Progenitor cell of endocrine pancreas (in vitro differentiated cells): ENCODE measurements around the gene ANKRD33B. TPM values are rescaled to one million over a fixed set of nuclear protein-coding genes. Genes with fewer than 3 reads are reported as not detected.
A peak's percentile ranks its signal among the peaks of the same experiment; 100 is the strongest.

Experiments
- DNase-seq: peaks from one replicate; pipeline ENCODE4 v3.0.0; 2021; ENCODE audit warnings: low spot score; ENCODE audit not compliant: unreplicated experiment
- H3K27ac Mint-ChIP-seq: 2 replicates; pipeline ENCODE4 v1.8.0; 2021; ENCODE audit warnings: mild to moderate bottlenecking, moderate library complexity, mixed read lengths
- H3K27me3 Mint-ChIP-seq: 2 replicates; pipeline ENCODE4 v1.8.0; 2021; ENCODE audit warnings: mixed read lengths
- H3K36me3 Mint-ChIP-seq: 2 replicates; pipeline ENCODE4 v1.8.0; 2022; ENCODE audit warnings: mixed read lengths; ENCODE audit not compliant: insufficient read depth
- H3K4me1 Mint-ChIP-seq: 2 replicates; pipeline ENCODE4 v1.8.0; 2021; ENCODE audit warnings: low read depth, mixed read lengths
- H3K4me3 Mint-ChIP-seq: 2 replicates; pipeline ENCODE4 v1.8.0; 2021; ENCODE audit warnings: low read depth, mild to moderate bottlenecking, moderate library complexity, mixed read lengths
- H3K9me3 Mint-ChIP-seq: 2 replicates; pipeline ENCODE4 v1.8.0; 2021; ENCODE audit warnings: low read depth, mixed read lengths
- total RNA-seq: library from RNA; stranded (reverse); gene quantifications from 2 replicates; pipeline ENCODE4 v1.2.1, GENCODE V29; 2021
- TF ChIP-seq, protein P1 (sequence below): fragments of 200-600 bp; sonication (generic); IDR thresholded peaks from one replicate; pipeline ENCODE4 v1.5.0; 2021; ENCODE audit warnings: antibody characterized with exemption, mild to moderate bottlenecking; ENCODE audit not compliant: unreplicated experiment

ANKRD33B gene
- total RNA-seq, 1 donor from 2014 or later, result 2.1 TPM

DNA sequence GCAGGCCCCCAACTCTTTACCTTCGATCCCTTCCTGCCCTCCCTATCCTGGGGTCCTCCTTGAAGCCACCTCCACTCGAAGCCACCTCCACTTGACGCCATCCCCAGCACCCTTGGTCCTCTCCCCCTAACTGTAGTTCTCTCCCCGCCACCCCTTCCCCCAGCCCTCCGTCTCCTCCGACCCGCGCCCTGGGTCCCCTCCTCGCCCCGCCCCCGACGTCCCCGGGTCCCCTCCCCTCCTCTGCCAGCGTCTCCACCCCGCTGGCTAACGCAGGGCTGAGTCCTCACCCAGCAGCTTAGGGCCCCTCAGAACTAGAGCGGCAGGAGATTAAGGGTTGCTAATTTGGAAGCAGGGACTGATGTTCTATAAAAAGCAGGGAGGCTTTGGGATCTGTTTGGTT is 30.6 kb upstream of the ANKRD33B start:
- no peak overlapping the region for H3K27ac Mint-ChIP-seq
- H3K4me3 Mint-ChIP-seq, result no peak overlapping the region
- TF ChIP-seq, protein P1, sequence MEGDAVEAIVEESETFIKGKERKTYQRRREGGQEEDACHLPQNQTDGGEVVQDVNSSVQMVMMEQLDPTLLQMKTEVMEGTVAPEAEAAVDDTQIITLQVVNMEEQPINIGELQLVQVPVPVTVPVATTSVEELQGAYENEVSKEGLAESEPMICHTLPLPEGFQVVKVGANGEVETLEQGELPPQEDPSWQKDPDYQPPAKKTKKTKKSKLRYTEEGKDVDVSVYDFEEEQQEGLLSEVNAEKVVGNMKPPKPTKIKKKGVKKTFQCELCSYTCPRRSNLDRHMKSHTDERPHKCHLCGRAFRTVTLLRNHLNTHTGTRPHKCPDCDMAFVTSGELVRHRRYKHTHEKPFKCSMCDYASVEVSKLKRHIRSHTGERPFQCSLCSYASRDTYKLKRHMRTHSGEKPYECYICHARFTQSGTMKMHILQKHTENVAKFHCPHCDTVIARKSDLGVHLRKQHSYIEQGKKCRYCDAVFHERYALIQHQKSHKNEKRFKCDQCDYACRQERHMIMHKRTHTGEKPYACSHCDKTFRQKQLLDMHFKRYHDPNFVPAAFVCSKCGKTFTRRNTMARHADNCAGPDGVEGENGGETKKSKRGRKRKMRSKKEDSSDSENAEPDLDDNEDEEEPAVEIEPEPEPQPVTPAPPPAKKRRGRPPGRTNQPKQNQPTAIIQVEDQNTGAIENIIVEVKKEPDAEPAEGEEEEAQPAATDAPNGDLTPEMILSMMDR, result no peak
- H3K9me3 Mint-ChIP-seq, result peaks cover 4% of the 10 kb centered on the region
- no peaks in the 10 kb centered on the region for H3K36me3 Mint-ChIP-seq
- H3K27me3 Mint-ChIP-seq, result peaks cover 30% of the 10 kb centered on the region
- DNase-seq, result no peak
- H3K4me1 Mint-ChIP-seq, result peaks cover 7% of the 10 kb centered on the region

DNA sequence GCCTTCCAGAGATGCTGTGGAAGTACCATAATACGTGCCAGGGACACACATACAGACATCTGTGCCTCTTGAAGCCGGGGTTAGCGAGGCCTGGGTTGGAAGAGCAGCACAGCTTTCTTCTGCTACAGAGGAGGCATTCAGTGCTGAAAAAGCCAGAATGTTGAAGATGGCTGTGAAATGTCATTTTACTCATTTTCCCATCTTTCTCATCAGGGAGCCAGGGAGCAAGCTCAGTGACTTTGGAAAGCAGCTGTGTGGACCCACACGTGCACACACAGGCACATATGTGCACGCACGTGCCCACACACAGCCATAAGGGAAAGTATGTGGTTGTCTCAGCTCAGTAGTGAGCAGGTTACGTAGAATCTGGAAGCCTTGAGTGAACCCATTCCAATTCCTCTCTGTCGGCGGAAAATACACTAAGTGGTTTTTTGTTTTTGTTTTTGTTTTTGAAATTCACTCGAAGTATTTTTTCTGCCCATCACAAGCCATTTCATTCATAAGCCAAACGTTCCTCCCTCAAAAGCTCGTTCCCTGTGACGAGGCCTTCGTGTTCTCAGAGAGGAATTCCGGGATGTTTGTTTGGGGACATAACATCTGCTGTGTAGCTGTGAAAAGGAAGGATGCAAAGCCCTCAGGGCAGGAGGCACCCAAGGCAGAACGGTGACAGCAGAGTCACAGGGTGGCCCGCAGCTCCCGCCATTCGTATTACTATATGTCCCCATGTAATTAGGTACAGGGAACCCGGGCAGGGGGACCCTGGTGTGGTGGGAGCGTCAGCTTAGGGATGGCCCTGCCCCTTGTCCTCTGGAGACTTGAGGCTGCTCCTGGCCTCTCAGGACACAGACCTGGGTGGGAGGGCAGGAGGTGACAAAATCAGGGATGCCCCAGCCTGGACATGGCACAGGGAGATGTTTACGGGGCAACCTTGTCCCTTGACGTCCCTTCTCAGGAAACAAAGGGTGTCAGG is 29.0 kb upstream of the ANKRD33B start:
- H3K4me3 Mint-ChIP-seq, result no peak overlapping the region
- DNase-seq, result no peak
- TF ChIP-seq, protein P1, result no peak
- no peak overlapping the region for H3K27ac Mint-ChIP-seq
- H3K4me1 Mint-ChIP-seq, result peaks cover 11% of the 10 kb centered on the region
- H3K27me3 Mint-ChIP-seq, result peaks cover 44% of the 10 kb centered on the region
- peaks cover 4% of the 10 kb centered on the region for H3K9me3 Mint-ChIP-seq
- no peaks in the 10 kb centered on the region for H3K36me3 Mint-ChIP-seq

DNA sequence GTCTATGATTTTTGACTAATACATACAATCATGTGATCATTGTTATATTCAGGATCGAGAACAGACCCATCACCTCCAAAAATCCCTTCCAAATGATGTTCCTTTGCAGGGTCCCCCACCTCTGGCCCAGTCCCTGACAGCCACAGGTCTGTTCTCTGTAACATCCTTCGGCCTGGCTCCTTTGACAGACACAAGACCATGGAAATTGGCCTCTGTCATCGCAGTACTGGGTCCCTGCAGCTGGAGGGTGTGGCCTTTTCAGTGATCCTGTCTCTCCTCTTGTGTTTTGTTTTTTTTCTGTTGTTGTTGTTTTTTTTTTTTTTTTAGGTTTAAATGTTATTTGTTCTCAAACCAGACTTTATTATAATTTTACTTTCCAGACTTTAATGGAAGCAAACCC is 27.4 kb upstream of the ANKRD33B start:
- Mint-ChIP-seq H3K27me3 (peaks cover 40% of the 10 kb centered on the region), H3K4me1 (peaks cover 11% of the 10 kb centered on the region), H3K9me3 (no peaks in the 10 kb centered on the region), H3K4me3 (no peak overlapping the region), H3K27ac (no peak overlapping the region), H3K36me3 (no peaks in the 10 kb centered on the region)
- TF ChIP-seq, protein P1, result no peak
- DNase-seq, result no peak

DNA sequence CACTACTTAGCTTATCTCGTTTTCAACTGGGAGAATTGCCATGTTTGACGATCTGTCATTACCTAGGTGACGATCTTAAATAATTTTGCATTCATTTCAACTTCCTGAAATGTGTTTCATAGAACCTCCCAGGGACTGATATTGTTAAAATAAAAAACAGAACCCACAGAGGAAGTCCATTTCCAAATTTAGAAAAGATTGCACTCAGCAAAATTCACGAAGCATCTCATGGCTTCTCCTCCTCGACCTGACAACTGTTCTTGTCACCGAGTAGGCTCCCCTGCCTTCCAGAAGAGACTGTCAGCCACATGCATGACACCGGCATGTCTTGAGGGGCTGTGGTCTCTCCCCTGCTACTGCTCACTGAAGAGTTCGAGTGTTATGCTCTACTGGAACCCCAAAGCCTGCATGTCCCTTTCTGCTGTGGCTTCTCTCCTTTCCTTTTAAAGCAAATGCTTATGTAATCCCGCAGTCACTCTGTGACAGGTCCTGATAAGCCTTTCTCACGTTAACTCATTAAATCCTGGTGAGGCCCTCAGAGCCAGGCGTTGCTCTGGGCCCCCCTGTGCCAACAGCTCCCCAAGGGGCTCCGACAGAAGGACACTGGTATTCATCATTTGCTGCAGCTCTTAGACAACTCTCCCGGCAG is 26.8 kb upstream of the ANKRD33B start:
- Mint-ChIP-seq H3K36me3 (no peaks in the 10 kb centered on the region), H3K4me1 (peaks cover 11% of the 10 kb centered on the region), H3K4me3 (no peak overlapping the region), H3K9me3 (no peaks in the 10 kb centered on the region), H3K27me3 (peaks cover 40% of the 10 kb centered on the region), H3K27ac (no peak overlapping the region)
- no peak for DNase-seq
- TF ChIP-seq, protein P1, result no peak

DNA sequence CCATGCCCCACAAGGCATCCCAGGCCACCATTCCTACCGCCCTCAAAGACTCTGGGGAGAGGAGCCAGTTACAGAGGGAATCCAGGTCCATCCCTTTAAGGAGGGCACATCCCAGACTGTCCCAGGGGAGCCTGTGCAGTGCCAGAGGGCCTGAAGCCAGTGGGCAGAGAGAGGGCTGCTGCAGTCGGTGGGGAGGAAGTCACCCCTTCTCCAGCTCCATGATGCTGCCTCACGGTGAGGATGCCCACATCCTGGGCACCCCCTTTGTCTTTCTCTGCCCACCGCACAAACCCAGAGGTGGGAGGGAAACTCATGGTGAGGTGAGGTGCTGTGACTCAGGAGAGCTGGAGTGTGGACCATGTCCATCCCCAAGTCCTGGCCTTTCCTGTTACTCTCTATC is 26.2 kb upstream of the ANKRD33B start:
- Mint-ChIP-seq H3K9me3 (no peaks in the 10 kb centered on the region), H3K27me3 (peaks cover 36% of the 10 kb centered on the region), H3K27ac (peak overlapping the region; percentile 13), H3K36me3 (no peaks in the 10 kb centered on the region), H3K4me3 (no peak overlapping the region), H3K4me1 (peaks cover 11% of the 10 kb centered on the region)
- no peak for DNase-seq
- TF ChIP-seq, protein P1, result no peak
